Tibial nerve (tissue), 4 donors: ENCODE results near the gene EGFL7. TPM values are rescaled to one million over a fixed set of nuclear protein-coding genes. Genes with fewer than 3 reads are reported as not detected.

ENCODE experiments used
- DNase-seq, 2 donors: peaks; one replicate each; pipeline ENCODE4 v3.0.0-alpha.2; 2019; ENCODE audit warnings: low spot score in 2 of 2
- H3K27ac ChIP-seq, 4 donors: fragments of 200-600 bp; sonication (generic) in 3 of 4; one replicate each; pipeline ENCODE4 v1.5.1; 2017 to 2019; ENCODE audit warnings: mild to moderate bottlenecking in 1 of 4
- H3K27me3 ChIP-seq, 2 donors: fragments of 200-600 bp; sonication (generic) in 1 of 2; one replicate each; pipeline versions ENCODE4 v1.5.1 to v1.6.0; 2017 to 2019
- H3K36me3 ChIP-seq, 3 donors: fragments of 200-600 bp; sonication (generic); one replicate each; pipeline ENCODE4 v1.5.1; 2018 to 2019
- H3K4me1 ChIP-seq, 4 donors: fragments of 200-600 bp; sonication (generic) in 3 of 4; one replicate each; pipeline ENCODE4 v1.5.1; 2017 to 2019
- H3K4me3 ChIP-seq, 4 donors: fragments of 200-600 bp; sonication (generic) in 3 of 4; one replicate each; pipeline ENCODE4 v1.5.1; 2017 to 2019; ENCODE audit warnings: mild to moderate bottlenecking in 1 of 4, moderate library complexity in 1 of 4
- H3K9me3 ChIP-seq, 4 donors: fragments of 200-600 bp; sonication (generic) in 3 of 4; one replicate each; pipeline ENCODE4 v1.5.1; 2017 to 2019
- CTCF ChIP-seq, 5 experiments: fragments of 200-600 bp in 3 of 5; fragments of 450-650 bp in 2 of 5; sonication (generic) in 3 of 5; IDR thresholded peaks; one replicate each; pipeline ENCODE4 v1.5.1; 2016 to 2019; ENCODE audit warnings: antibody characterized with exemption in 5 of 5, mild to moderate bottlenecking in 3 of 5, moderate library complexity in 2 of 5
- EP300 ChIP-seq, 2 donors: sonication (generic); formaldehyde crosslinking; IDR thresholded peaks; one replicate each; pipeline ENCODE4 v1.6.1; 2017; ENCODE audit warnings: antibody characterized with exemption in 2 of 2, mild to moderate bottlenecking in 1 of 2
- POLR2A ChIP-seq, 2 donors: fragments of 450-650 bp; IDR thresholded peaks; one replicate each; pipeline ENCODE4 v1.6.1; 2017; ENCODE audit warnings: antibody characterized with exemption in 2 of 2, mild to moderate bottlenecking in 2 of 2, moderate library complexity in 2 of 2
- WGBS, 2 donors: methylation state at CpG; one replicate each; pipeline ENCODE4 v1.1.5; 2018; 5-methylcytosine and 5-hydroxymethylcytosine counted together
- total RNA-seq, 4 donors: library from RNA; depleted of rRNA; stranded (reverse); fragments of >200 nt; gene quantifications; one replicate each; pipeline ENCODE4 v1.1.0, GENCODE V29; 2016

Gene EGFL7
- total RNA-seq, 4 donors from 2014 or later = 95.2 to 229 (median 179) TPM

GRCh38 chr9:136671646-136672430 lies 9.1 kb downstream of the EGFL7 start:
- Histone ChIP-seq H3K27me3 (peaks cover 0 to 36% of the 10 kb centered on the region in 2 donors), H3K27ac (no peak overlapping the region), H3K4me3 (no peak overlapping the region), H3K36me3 (peaks cover 0 to 37% (median 0%) of the 10 kb centered on the region in 3 donors), H3K4me1 (peaks cover 0 to 10% (median 3%) of the 10 kb centered on the region in 4 donors), H3K9me3 (no peaks in the 10 kb centered on the region)
- 36 to 45% methylated on average over 5 to 24 of the region's 27 CpGs for WGBS, 2 donors
- TF ChIP-seq CTCF (IDR thresholded peaks at IDR 0.05) (peak; percentile 72 to 82 (median 78)), POLR2A (IDR thresholded peaks at IDR 0.05) (no peak)
- DNase-seq = peak in 1 of 2 donors; percentile 40

- H3K9me3 ChIP-seq = no peaks in the 10 kb centered on the region
- no peak overlapping the region for H3K4me3 ChIP-seq
- TF ChIP-seq EP300 (IDR thresholded peaks at IDR 0.05) = no peak
- no peak for TF ChIP-seq POLR2A (IDR thresholded peaks at IDR 0.05)
- TF ChIP-seq CTCF (IDR thresholded peaks at IDR 0.05) = no peak
- H3K27ac ChIP-seq = no peak overlapping the region
- peaks cover 0 to 44% (median 0%) of the 10 kb centered on the region in 3 donors for H3K36me3 ChIP-seq
- H3K4me1 ChIP-seq = peaks cover 0 to 10% (median 3%) of the 10 kb centered on the region in 4 donors
- WGBS, 2 donors = 54 to 61% methylated on average over 14 of the region's 14 CpGs
- no peak for DNase-seq
- peaks cover 0 to 32% of the 10 kb centered on the region in 2 donors for H3K27me3 ChIP-seq
Observed at GRCh38 chr9:136672431-136673087, 9.8 kb downstream of the EGFL7 start.

- WGBS, 2 donors = 76 to 93% methylated on average over 20 to 33 of the region's 35 CpGs
Observed at GRCh38 chr9:136673088-136673974, 10.6 kb downstream of the EGFL7 start.

GRCh38 chr9:136673975-136674785 lies 11.5 kb downstream of the EGFL7 start:
- Histone ChIP-seq H3K9me3 (no peaks in the 10 kb centered on the region), H3K4me3 (no peak overlapping the region), H3K4me1 (peaks cover 0 to 10% (median 3%) of the 10 kb centered on the region in 4 donors), H3K36me3 (peaks cover 0 to 45% (median 0%) of the 10 kb centered on the region in 3 donors), H3K27me3 (peaks cover 0 to 16% of the 10 kb centered on the region in 2 donors), H3K27ac (no peak overlapping the region)
- 75 to 76% methylated on average over 19 to 26 of the region's 26 CpGs for WGBS, 2 donors
- TF ChIP-seq EP300 (IDR thresholded peaks at IDR 0.05) (no peak), CTCF (IDR thresholded peaks at IDR 0.05) (no peak), POLR2A (IDR thresholded peaks at IDR 0.05) (no peak)
- DNase-seq = no peak

More at GRCh38 chr9:136673088-136673974, 10.6 kb downstream of the EGFL7 start:
- H3K4me1 ChIP-seq = peaks cover 0 to 10% (median 3%) of the 10 kb centered on the region in 4 donors
- H3K36me3 ChIP-seq = peaks cover 0 to 45% (median 0%) of the 10 kb centered on the region in 3 donors
- no peak overlapping the region for H3K27ac ChIP-seq
- no peak for DNase-seq
- no peaks in the 10 kb centered on the region for H3K9me3 ChIP-seq
- TF ChIP-seq CTCF (IDR thresholded peaks at IDR 0.05) = no peak
- H3K4me3 ChIP-seq = no peak overlapping the region
- peaks cover 0 to 24% of the 10 kb centered on the region in 2 donors for H3K27me3 ChIP-seq
